A549 (cell line): ENCODE data around the gene BEND7.

Experiments
- BHLHE40 ChIP-seq: IDR thresholded peaks from 2 replicates; pipeline ENCODE4 v1.6.1; 2012; ENCODE audit warnings: low read depth, low read length, inconsistent platforms
- CBX8 ChIP-seq: fragments of 200-600 bp; sonication (generic); IDR thresholded peaks from 2 replicates; pipeline ENCODE4 v1.6.1; 2016
- CEBPB ChIP-seq, 2 experiments: fragments of >200 bp in 1 of 2; sonication (Bioruptor Twin) in 1 of 2; formaldehyde crosslinking in 1 of 2; IDR thresholded peaks; 2 replicates each; pipeline ENCODE4 v1.6.1; 2012 to 2016
- CHD2 ChIP-seq: fragments of 150-350 bp; IDR thresholded peaks from 2 replicates; pipeline ENCODE4 v1.6.1; 2014; ENCODE audit warnings: low read length; ENCODE audit not compliant: partially characterized antibody
- CTCF ChIP-seq: fragments of >200 bp; sonication (Bioruptor Twin); formaldehyde crosslinking; IDR thresholded peaks from 3 replicates; pipeline ENCODE4 v1.5.1; 2016
- EP300 ChIP-seq, 2 experiments: fragments of >200 bp; sonication (Bioruptor Twin); formaldehyde crosslinking; IDR thresholded peaks; 2 replicates in 1 of 2; 3 replicates in 1 of 2; pipeline ENCODE4 v1.6.1; 2016 to 2017
- ESRRA ChIP-seq: fragments of 150-350 bp; IDR thresholded peaks from 2 replicates; pipeline ENCODE4 v1.6.1; 2014; ENCODE audit warnings: mild to moderate bottlenecking, low read length, borderline replicate concordance
- MAZ ChIP-seq: fragments of 150-350 bp; IDR thresholded peaks from 2 replicates; pipeline ENCODE4 v1.6.1; 2014; ENCODE audit warnings: antibody characterized with exemption, low read depth, low read length, borderline replicate concordance
- POLR2A ChIP-seq: IDR thresholded peaks from 2 replicates; pipeline ENCODE4 v1.6.1; 2012; ENCODE audit warnings: mild to moderate bottlenecking, low read length
- RAD21 ChIP-seq, 2 experiments: fragments of >200 bp in 1 of 2; sonication (Bioruptor Twin) in 1 of 2; formaldehyde crosslinking in 1 of 2; IDR thresholded peaks in 1 of 2; conservative IDR thresholded peaks in 1 of 2; 2 replicates in 1 of 2; 3 replicates in 1 of 2; pipeline ENCODE4 v1.6.1; 2012 to 2018; ENCODE audit warnings: inconsistent platforms in 1 of 2
- RNF2 ChIP-seq: fragments of 200-600 bp; sonication (generic); IDR thresholded peaks from 2 replicates; pipeline ENCODE4 v1.6.1; 2016; ENCODE audit warnings: low read depth, mild to moderate bottlenecking, antibody characterized with exemption, moderate library complexity, borderline replicate concordance
- ZNF302 ChIP-seq: fragments of 250-450 bp; sonication (Bioruptor Pico); IDR thresholded peaks from 2 replicates; pipeline ENCODE4 v1.9.0; 2021; ENCODE audit warnings: inconsistent platforms, mild to moderate bottlenecking, moderate library complexity
- TF ChIP-seq, protein P1 (sequence below): fragments of 250-450 bp; sonication (Bioruptor Pico); IDR thresholded peaks from 2 replicates; pipeline ENCODE4 v1.5.0; 2021; ENCODE audit warnings: mild to moderate bottlenecking, moderate library complexity, borderline replicate concordance

- TF ChIP-seq CTCF (no peak), ZNF302 (CRISPR knock-in tag) (no peak), POLR2A (no peak), EP300 (IDR thresholded peaks at IDR 0.05) (no peak), BHLHE40 (no peak), RAD21 (conservative IDR thresholded peaks at IDR 0.05 in 1 of 2, IDR thresholded peaks at IDR 0.05 in 1 of 2) (no peak), CEBPB (IDR thresholded peaks at IDR 0.05) (no peak), MAZ (no peak), CHD2 (no peak), CBX8 (no peak), RNF2 (no peak), ESRRA (no peak)
- TF ChIP-seq, protein P1, sequence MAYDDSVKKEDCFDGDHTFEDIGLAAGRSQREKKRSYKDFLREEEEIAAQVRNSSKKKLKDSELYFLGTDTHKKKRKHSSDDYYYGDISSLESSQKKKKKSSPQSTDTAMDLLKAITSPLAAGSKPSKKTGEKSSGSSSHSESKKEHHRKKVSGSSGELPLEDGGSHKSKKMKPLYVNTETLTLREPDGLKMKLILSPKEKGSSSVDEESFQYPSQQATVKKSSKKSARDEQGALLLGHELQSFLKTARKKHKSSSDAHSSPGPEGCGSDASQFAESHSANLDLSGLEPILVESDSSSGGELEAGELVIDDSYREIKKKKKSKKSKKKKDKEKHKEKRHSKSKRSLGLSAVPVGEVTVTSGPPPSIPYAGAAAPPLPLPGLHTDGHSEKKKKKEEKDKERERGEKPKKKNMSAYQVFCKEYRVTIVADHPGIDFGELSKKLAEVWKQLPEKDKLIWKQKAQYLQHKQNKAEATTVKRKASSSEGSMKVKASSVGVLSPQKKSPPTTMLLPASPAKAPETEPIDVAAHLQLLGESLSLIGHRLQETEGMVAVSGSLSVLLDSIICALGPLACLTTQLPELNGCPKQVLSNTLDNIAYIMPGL (CRISPR knock-in tag), result no peak
These were observed 56.5 kb downstream of the BEND7 start for GRCh38 chr10:13472359-13472758.
